Esophagus muscularis mucosa (tissue), 2 donors: ENCODE measurements around the gene MRPS11.

Experiments used
- POLR2A ChIP-seq: fragments of 450-650 bp; IDR thresholded peaks from one replicate; pipeline ENCODE4 v1.6.1; 2017; ENCODE audit warnings: antibody characterized with exemption, moderate library complexity, mild to moderate bottlenecking, low read depth
- POLR2AphosphoS5 ChIP-seq, 2 donors: sonication (generic); formaldehyde crosslinking; IDR thresholded peaks; one replicate each; pipeline ENCODE4 v1.6.1; 2017; ENCODE audit warnings: antibody characterized with exemption in 2 of 2

- TF ChIP-seq POLR2A, result no peak
- TF ChIP-seq POLR2AphosphoS5 (IDR thresholded peaks at IDR 0.05), result no peak
Measured at GRCh38 chr15:88447206-88447605, 20.3 kb upstream of the MRPS11 start.
